Ecto neural progenitor cell (in vitro differentiated cells): ENCODE results near the gene GJB1.
"Not testable (repeated sequence)": the region's sequence is repeated elsewhere in the genome, so short reads cannot be mapped to it uniquely, and the experiment has no call there.

Experiments used
- DNase-seq: peaks from one replicate; pipeline ENCODE4 v3.0.0-alpha.2; 2018; ENCODE audit warnings: low spot score

Gene GJB1

GRCh38 chrX:71222929-71223328 lies at the start of gene GJB1:
Gene GJB1 (plus strand): TSS chrX:71223224. CDS start chrX:71223708, 484 bp downstream.
- DNase-seq = no peak

GRCh38 chrX:71173440-71173839 lies 49.6 kb upstream of the GJB1 start:
- no peak for DNase-seq

- no peak for DNase-seq
These were observed 48.2 kb upstream of the GJB1 start for GRCh38 chrX:71174795-71175194.

- no peak for DNase-seq
These were observed 47.5 kb upstream of the GJB1 start for GRCh38 chrX:71175531-71175930.

GRCh38 chrX:71177327-71177726 lies 45.7 kb upstream of the GJB1 start:
- DNase-seq = no peak

GRCh38 chrX:71178908-71179307 lies 44.1 kb upstream of the GJB1 start:
- no peak for DNase-seq

- not testable (repeated sequence) for DNase-seq
These were observed 42.3 kb upstream of the GJB1 start for GRCh38 chrX:71180579-71181265.

- no peak for DNase-seq
These were observed 41.5 kb upstream of the GJB1 start for GRCh38 chrX:71181558-71181909.

- DNase-seq = peak; percentile 84
These were observed 40.9 kb upstream of the GJB1 start for GRCh38 chrX:71181910-71182799.

GRCh38 chrX:71182871-71183270 lies 40.2 kb upstream of the GJB1 start:
- no peak for DNase-seq

GRCh38 chrX:71183341-71183740 lies 39.7 kb upstream of the GJB1 start:
- peak; percentile 49 for DNase-seq

- DNase-seq = no peak
These were observed 38.9 kb upstream of the GJB1 start for GRCh38 chrX:71184092-71184491.

GRCh38 chrX:71184803-71185495 lies 38.1 kb upstream of the GJB1 start:
- DNase-seq = no peak

GRCh38 chrX:71191248-71191647 lies 31.8 kb upstream of the GJB1 start:
- no peak for DNase-seq

- no peak for DNase-seq
These were observed 26.9 kb upstream of the GJB1 start for GRCh38 chrX:71195964-71196649.

GRCh38 chrX:71198066-71198465 lies 25.0 kb upstream of the GJB1 start:
- no peak for DNase-seq

GRCh38 chrX:71199252-71200008 lies 23.6 kb upstream of the GJB1 start:
- DNase-seq = no peak

GRCh38 chrX:71210816-71211215 lies 12.2 kb upstream of the GJB1 start:
- DNase-seq = no peak

- no peak for DNase-seq
These were observed 10.5 kb upstream of the GJB1 start for GRCh38 chrX:71212536-71212935.

GRCh38 chrX:71214152-71214551 lies 8.9 kb upstream of the GJB1 start:
- no peak for DNase-seq

GRCh38 chrX:71214604-71215337 lies 8.3 kb upstream of the GJB1 start:
- no peak for DNase-seq
